GM04504 (cell line): ENCODE measurements around the gene KRT81.
"Not testable (repeated sequence)": the region's sequence is repeated elsewhere in the genome, so short reads cannot be mapped to it uniquely, and the experiment has no call there.

ENCODE experiments used
- DNase-seq: peaks from one replicate; pipeline ENCODE4 v3.0.0-alpha.2; 2012; ENCODE audit warnings: low read depth

KRT81 gene

GRCh38 chr12:52274521-52275120 lies 16.7 kb downstream of the KRT81 start, which contains the start of gene KRT86:
TSS of gene KRT86 (plus strand) at chr12:52274645. CDS start at chr12:52301917, 27,272 bp downstream.
- no peak for DNase-seq

- DNase-seq = no peak
Observed at GRCh38 chr12:52271158-52271557, 20.2 kb downstream of the KRT81 start.

- DNase-seq = no peak
Observed at GRCh38 chr12:52270541-52271070, 20.7 kb downstream of the KRT81 start.

GRCh38 chr12:52268212-52268611 lies 23.1 kb downstream of the KRT81 start:
- no peak for DNase-seq

- DNase-seq = no peak
Observed at GRCh38 chr12:52267699-52268098, 23.6 kb downstream of the KRT81 start.

GRCh38 chr12:52267266-52267665 lies 24.1 kb downstream of the KRT81 start:
- DNase-seq = no peak

GRCh38 chr12:52266514-52266913 lies 24.8 kb downstream of the KRT81 start:
- no peak for DNase-seq

- DNase-seq = no peak
Observed at GRCh38 chr12:52264435-52264825, 26.9 kb downstream of the KRT81 start.

GRCh38 chr12:52263761-52264434 lies 27.4 kb downstream of the KRT81 start:
- DNase-seq = no peak

- DNase-seq = no peak
Observed at GRCh38 chr12:52262286-52262685, 29.0 kb downstream of the KRT81 start.

- no peak for DNase-seq
Observed at GRCh38 chr12:52261208-52261484, 30.2 kb downstream of the KRT81 start.

GRCh38 chr12:52260361-52261207 lies 30.8 kb downstream of the KRT81 start:
- no peak for DNase-seq

- DNase-seq = no peak
Observed at GRCh38 chr12:52259657-52260243, 31.6 kb downstream of the KRT81 start.

- no peak for DNase-seq
Observed at GRCh38 chr12:52258335-52258901, 32.9 kb downstream of the KRT81 start.

- DNase-seq = not testable (repeated sequence)
Observed at GRCh38 chr12:52257922-52258321, 33.4 kb downstream of the KRT81 start.

GRCh38 chr12:52257074-52257551 lies 34.2 kb downstream of the KRT81 start:
- DNase-seq = no peak

- DNase-seq = no peak
Observed at GRCh38 chr12:52256584-52256935, 34.8 kb downstream of the KRT81 start.

- no peak for DNase-seq
Observed at GRCh38 chr12:52255926-52256583, 35.3 kb downstream of the KRT81 start.

- DNase-seq = no peak
Observed at GRCh38 chr12:52254965-52255751, 36.2 kb downstream of the KRT81 start.

- no peak for DNase-seq
Observed at GRCh38 chr12:52254180-52254964, 37.0 kb downstream of the KRT81 start.
